SK-N-MC (cell line): ENCODE data around the gene TEX19.

Source experiments
- DNase-seq: peaks from one replicate; pipeline ENCODE4 v3.0.0-alpha.2; 2011; ENCODE audit warnings: low read depth, low spot score
- H3K27ac ChIP-seq: fragments of 200-600 bp; sonication (generic); 2 replicates; pipeline ENCODE4 v1.5.1; 2016; ENCODE audit warnings: mixed run types
- H3K36me3 ChIP-seq: fragments of 200-600 bp; sonication (generic); 2 replicates; pipeline ENCODE4 v1.6.1; 2017; ENCODE audit warnings: antibody characterized with exemption, low read length, mixed read lengths; ENCODE audit not compliant: insufficient read depth
- H3K4me3 ChIP-seq: fragments of 200-600 bp; sonication (generic); 2 replicates; pipeline ENCODE4 v1.5.1; 2016
- H3K9ac ChIP-seq: fragments of 200-600 bp; sonication (generic); 2 replicates; pipeline ENCODE4 v1.8.0; 2017; ENCODE audit warnings: mixed run types, mixed read lengths; ENCODE audit not compliant: insufficient read length
- H3K9me3 ChIP-seq: fragments of 200-600 bp; sonication (generic); 2 replicates; pipeline ENCODE4 v1.6.1; 2017; ENCODE audit warnings: low read depth, mild to moderate bottlenecking, antibody characterized with exemption, low read length, moderate library complexity, mixed read lengths
- EZH2 ChIP-seq: fragments of 200-600 bp; sonication (generic); IDR thresholded peaks from one replicate; pipeline ENCODE4 v1.6.1; 2017; ENCODE audit warnings: antibody characterized with exemption
- FOXP2 ChIP-seq: optimal IDR thresholded peaks from 2 replicates; pipeline ENCODE3; 2011; ENCODE audit warnings: mild to moderate bottlenecking, moderate library complexity; ENCODE audit not compliant: insufficient read depth; ENCODE audit errors: extremely low read length, control extremely low read depth
- POLR2AphosphoS5 ChIP-seq: IDR thresholded peaks from 2 replicates; pipeline ENCODE4 v1.6.1; 2012; ENCODE audit warnings: mild to moderate bottlenecking, low read depth, low read length, borderline replicate concordance

TEX19 gene

DNA sequence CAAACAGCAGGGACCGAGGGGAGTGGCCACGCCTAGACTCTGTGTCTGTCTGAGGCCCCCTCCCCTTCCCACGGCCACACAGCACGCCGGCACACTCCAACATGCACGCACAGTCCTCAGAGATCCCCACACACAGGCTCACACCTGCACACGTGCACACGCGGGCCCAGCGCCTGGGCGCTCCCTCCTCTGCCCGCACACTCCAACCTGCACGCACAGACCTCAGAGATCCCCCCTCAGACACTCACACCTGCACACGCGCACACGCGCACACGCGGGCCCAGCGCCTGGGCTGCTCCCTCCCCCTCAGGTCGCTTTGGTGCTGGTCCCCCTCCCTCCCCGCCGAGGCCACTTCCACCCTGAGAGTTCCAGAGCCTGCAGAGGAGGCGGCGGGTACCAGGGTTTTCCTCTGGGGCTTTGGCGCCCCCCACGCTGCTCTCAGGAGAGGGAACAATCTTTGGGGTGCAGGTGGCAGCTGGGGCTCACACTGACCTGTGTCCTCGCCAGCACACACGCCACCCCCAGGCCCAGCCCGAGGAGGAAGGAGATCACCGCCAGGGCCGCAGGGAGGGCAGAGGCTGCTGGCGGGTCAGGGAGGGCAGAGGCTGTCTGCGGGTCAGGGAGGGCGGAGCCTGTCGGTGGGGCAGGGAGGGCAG is 43.2 kb upstream of the TEX19 start:
- no peak for DNase-seq
- Histone ChIP-seq H3K9me3 (no peaks in the 10 kb centered on the region), H3K9ac (no peak overlapping the region), H3K4me3 (no peak overlapping the region), H3K36me3 (no peaks in the 10 kb centered on the region), H3K27ac (no peak overlapping the region)
- TF ChIP-seq FOXP2 (no peak), EZH2 (no peak), POLR2AphosphoS5 (no peak)

DNA sequence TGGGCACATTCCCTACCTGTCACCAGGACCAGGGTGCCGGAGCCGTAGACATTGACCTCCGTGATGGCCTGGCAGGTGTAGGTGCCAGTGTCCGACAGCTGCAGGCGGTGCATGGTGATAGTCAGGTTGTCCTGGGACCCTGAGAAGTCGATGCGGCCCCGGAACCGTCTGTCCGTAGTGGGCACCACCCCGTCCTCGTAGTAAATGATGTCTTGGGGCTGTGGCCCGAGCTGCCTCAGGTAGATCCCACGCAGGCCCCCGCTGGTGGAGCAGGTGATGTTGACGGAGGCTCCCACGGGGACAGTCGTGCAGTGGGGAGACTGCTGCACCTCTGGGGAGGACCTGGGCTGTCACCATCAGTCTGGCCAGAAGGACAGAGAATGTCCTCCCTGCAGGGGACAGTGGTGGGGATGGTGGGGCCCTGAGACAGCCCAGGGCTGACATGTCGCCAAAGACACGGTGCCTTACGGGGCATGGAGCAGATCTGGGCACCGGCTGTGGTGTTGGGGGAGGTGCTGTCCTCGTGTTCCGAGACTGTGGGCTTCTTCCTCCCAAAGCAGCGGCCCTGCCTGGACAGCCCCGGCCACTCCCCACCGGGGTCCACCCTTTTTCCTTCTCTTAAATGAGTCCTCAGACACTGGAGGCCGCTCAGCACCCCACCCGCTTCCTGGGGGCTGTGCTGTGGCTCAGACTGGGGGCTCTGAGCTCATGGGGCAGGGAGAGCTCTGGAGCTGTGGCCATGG is 42.2 kb upstream of the TEX19 start:
- DNase-seq, result no peak
- TF ChIP-seq FOXP2 (no peak), EZH2 (no peak), POLR2AphosphoS5 (no peak)
- H3K9me3 ChIP-seq, result no peaks in the 10 kb centered on the region
- H3K36me3 ChIP-seq, result no peaks in the 10 kb centered on the region
- no peak overlapping the region for H3K27ac ChIP-seq
- H3K9ac ChIP-seq, result no peak overlapping the region
- no peak overlapping the region for H3K4me3 ChIP-seq

DNA sequence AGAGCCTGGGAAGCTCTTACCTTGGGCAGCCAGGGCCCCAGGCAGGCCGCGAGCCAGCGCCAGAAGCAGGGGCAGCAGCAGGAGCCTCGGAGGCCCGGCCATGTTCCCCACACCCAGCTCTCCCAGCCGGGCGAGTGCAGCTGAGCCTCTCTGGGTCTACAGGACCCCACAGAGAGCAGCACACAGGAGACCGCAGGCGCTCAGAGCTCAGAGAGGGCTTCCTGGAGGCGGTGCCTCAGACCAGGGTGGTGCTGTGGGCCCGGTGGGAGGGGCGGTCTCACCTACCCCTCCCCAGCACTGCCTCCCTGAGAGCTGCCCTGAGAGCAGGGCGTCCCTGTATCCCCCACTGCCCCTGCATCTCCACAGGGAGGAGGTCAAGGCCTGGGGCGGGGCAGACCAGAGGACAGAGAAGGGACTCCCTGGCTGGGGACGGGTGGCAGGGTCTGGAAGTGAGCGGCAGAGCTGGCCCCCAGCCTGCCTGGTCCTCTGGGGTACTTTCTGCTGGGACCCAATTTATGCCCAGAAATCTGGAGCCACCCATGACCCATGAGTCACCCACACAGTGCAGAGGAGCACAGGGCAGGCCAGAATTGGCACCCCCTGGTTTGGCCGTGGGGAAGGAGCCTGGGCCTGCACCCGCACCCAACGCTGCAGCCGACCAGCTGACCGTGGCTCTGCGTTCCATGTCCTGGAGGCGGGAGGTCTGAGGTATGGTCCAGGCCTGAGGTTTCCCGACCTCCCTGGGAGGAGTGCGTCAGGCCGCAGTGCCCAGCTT is 41.5 kb upstream of the TEX19 start, which contains the start of gene CD7:
Gene CD7 (minus strand): TSS at position 215 of the 775 bp plus-strand sequence. CDS start 113 bp downstream, at position 102.
- DNase-seq, result no peak
- Histone ChIP-seq H3K4me3 (no peak within 1 kb of the TSS), H3K9me3 (no peaks in the 10 kb centered on the region), H3K9ac (no peak within 1 kb of the TSS), H3K27ac (no peak within 1 kb of the TSS), H3K36me3 (no peaks in the 10 kb centered on the region)
- TF ChIP-seq POLR2AphosphoS5, result no peak
- TF ChIP-seq FOXP2, result no peak
- TF ChIP-seq EZH2, result no peak

DNA sequence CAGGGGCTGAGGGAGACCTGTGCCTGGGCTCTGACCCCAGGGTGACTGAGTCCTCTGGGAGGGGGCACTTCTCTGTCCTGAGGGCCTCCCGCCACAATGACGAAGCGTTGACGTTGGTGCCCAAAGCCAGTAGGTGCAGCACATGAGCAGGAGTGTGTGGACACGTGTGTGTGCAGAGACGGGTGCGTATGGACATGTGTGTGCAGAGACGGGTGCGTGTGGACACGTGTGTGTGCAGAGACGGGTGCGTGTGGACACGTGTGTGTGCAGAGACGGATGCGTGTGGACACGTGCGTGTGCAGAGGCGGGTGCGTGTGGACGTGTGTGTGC is 40.9 kb upstream of the TEX19 start:
- no peaks in the 10 kb centered on the region for H3K9me3 ChIP-seq
- no peak for TF ChIP-seq EZH2
- TF ChIP-seq FOXP2, result no peak
- TF ChIP-seq POLR2AphosphoS5, result no peak
- H3K9ac ChIP-seq, result no peak overlapping the region
- H3K27ac ChIP-seq, result no peak overlapping the region
- H3K36me3 ChIP-seq, result no peaks in the 10 kb centered on the region
- DNase-seq, result no peak
- no peak overlapping the region for H3K4me3 ChIP-seq

DNA sequence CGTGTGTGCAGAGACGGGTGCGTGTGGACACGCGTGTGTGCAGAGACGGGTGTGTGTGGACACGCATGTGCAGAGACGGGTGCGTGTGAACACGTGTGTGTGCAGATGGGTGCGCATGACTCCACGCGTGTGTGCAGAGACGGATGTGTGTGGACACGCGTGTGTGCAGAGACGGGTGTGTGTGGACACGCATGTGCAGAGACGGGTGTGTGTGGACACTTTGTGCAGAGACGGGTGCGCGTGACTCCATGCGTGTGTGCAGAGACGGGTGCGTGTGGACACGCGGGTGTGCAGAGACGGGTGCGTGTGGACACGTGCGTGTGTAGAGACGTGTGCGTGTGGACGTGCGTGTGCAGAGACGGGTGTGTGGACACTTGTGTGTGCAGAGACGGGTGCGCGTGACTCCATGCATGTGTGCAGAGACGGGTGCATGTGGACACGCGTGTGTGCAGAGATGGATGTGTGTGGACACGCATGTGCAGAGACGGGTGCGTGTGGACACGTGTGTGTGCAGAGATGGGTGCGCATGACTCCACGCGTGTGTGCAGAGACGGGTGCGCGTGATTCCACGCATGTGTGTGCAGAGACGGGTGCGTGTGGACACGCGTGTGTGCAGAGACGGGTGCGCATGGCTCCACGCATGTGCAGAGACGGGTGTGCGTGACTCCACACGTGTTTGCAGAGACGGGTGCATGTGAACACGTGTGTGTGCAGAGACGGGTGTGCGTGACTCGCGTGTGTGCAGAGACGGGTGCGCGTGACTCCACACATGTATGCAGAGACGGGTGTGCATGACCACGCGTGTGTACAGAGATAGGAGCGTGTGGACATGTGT is 40.1 kb upstream of the TEX19 start:
- H3K36me3 ChIP-seq, result no peaks in the 10 kb centered on the region
- no peak overlapping the region for H3K4me3 ChIP-seq
- TF ChIP-seq EZH2 (no peak), FOXP2 (no peak), POLR2AphosphoS5 (no peak)
- DNase-seq, result no peak
- H3K27ac ChIP-seq, result no peak overlapping the region
- no peaks in the 10 kb centered on the region for H3K9me3 ChIP-seq
- H3K9ac ChIP-seq, result no peak overlapping the region

DNA sequence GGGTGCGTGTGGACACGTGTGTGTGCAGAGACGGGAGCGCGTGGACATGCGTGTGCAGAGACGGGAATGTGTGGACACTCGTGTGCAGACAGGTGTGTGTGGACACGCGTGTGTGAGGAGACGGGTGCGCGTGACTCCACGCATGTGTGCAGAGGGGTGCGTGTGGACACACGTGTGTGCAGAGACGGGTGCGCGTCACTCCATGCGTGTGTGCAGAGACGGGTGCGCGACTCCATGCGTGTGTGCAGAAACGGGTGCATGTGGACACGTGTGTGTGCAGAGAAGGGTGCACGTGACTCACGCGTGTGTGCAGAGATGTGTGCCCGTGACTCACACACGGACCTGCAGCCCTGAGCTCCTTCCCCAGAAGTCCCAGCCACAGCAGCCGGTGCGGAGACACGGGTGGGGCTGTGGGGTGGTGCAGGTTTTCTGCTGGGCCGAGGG is 39.4 kb upstream of the TEX19 start:
- no peaks in the 10 kb centered on the region for H3K9me3 ChIP-seq
- TF ChIP-seq POLR2AphosphoS5 (no peak), FOXP2 (no peak), EZH2 (no peak)
- no peaks in the 10 kb centered on the region for H3K36me3 ChIP-seq
- no peak overlapping the region for H3K9ac ChIP-seq
- no peak for DNase-seq
- no peak overlapping the region for H3K27ac ChIP-seq
- no peak overlapping the region for H3K4me3 ChIP-seq

DNA sequence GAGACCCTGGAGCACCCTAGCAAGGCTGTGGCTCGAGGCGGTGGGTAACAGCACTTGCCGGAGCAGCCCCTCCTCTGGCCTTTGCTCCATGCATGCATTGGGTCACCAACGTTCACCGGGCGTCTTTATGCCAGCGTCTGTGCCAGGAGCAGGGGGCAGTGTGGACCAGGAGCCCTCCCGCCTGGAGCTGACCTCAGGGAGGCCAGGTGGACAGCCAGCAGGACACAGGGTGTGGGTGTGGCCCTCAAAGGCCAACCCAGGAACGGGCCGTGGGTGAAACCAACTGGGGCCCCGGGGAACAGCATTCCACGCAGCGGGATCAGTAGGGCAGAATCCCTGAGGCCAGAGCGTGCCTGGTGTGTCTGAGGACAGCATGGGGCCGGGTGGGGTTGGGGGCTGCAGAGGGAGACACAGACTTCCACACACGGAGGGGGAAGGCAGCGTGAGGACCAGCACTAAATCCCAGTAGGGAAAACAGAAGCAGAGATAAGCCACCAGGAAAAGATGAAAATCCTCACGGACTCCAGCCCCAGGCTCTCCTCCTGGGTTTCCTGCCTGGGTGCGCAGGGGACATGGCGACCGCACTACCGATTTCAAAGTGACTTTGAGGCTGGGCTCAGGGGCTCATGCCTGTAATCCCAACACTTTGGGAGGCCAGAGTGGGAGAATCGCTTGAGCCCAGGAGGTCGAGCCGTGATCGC is 38.8 kb upstream of the TEX19 start:
- TF ChIP-seq FOXP2 (no peak), EZH2 (no peak), POLR2AphosphoS5 (no peak)
- H3K9ac ChIP-seq, result no peak overlapping the region
- no peaks in the 10 kb centered on the region for H3K36me3 ChIP-seq
- no peaks in the 10 kb centered on the region for H3K9me3 ChIP-seq
- H3K4me3 ChIP-seq, result no peak overlapping the region
- DNase-seq, result no peak
- H3K27ac ChIP-seq, result no peak overlapping the region
